Hepatocyte (in vitro differentiated cells): ENCODE measurements around the gene DTNBP1. TPM values are rescaled to one million over a fixed set of nuclear protein-coding genes. Genes with fewer than 3 reads are reported as not detected.
A peak's percentile ranks its signal among the peaks of the same experiment; 100 is the strongest.

ENCODE experiments used
- DNase-seq: peaks from one replicate; pipeline ENCODE4 v3.0.0-alpha.2; 2016; ENCODE audit warnings: low spot score
- H2AFZ ChIP-seq: fragments of 200-600 bp; sonication (generic); 2 replicates; pipeline ENCODE4 v1.6.0; 2016; ENCODE audit warnings: antibody characterized with exemption, mild to moderate bottlenecking
- H3K27ac ChIP-seq: fragments of 200-600 bp; sonication (generic); 2 replicates; pipeline ENCODE4 v1.5.1; 2016; ENCODE audit warnings: mild to moderate bottlenecking
- H3K27me3 ChIP-seq: fragments of 200-600 bp; sonication (generic); 2 replicates; pipeline ENCODE4 v1.6.1; 2016
- H3K36me3 ChIP-seq: fragments of 200-600 bp; sonication (generic); replicated peaks from 2 replicates; pipeline ENCODE4 v1.5.1; 2016; ENCODE audit warnings: low read depth; ENCODE audit not compliant: insufficient read depth
- H3K4me1 ChIP-seq: fragments of 200-600 bp; sonication (generic); 2 replicates; pipeline ENCODE4 v1.5.1; 2016; ENCODE audit warnings: mild to moderate bottlenecking, moderate library complexity; ENCODE audit not compliant: insufficient read depth
- H3K4me2 ChIP-seq: fragments of 200-600 bp; sonication (generic); 2 replicates; pipeline ENCODE4 v1.6.0; 2016
- H3K4me3 ChIP-seq: fragments of 200-600 bp; sonication (generic); 2 replicates; pipeline ENCODE4 v1.5.1; 2016; ENCODE audit warnings: mild to moderate bottlenecking
- H3K79me2 ChIP-seq: fragments of 200-600 bp; sonication (generic); 2 replicates; pipeline ENCODE4 v1.6.0; 2017; ENCODE audit warnings: mild to moderate bottlenecking
- H3K9me2 ChIP-seq: fragments of 200-600 bp; sonication (generic); replicated peaks from 2 replicates; pipeline ENCODE4 v1.6.0; 2017; ENCODE audit warnings: mild to moderate bottlenecking; ENCODE audit not compliant: insufficient read depth
- H3K9me3 ChIP-seq: fragments of 200-600 bp; sonication (generic); 2 replicates; pipeline ENCODE4 v1.5.1; 2016; ENCODE audit warnings: low read depth, mild to moderate bottlenecking
- H4K20me1 ChIP-seq: fragments of 200-600 bp; sonication (generic); 2 replicates; pipeline ENCODE4 v1.6.0; 2016; ENCODE audit warnings: mild to moderate bottlenecking; ENCODE audit not compliant: insufficient read depth, poor library complexity, severe bottlenecking
- CTCF ChIP-seq: fragments of 200-600 bp; sonication (generic); IDR thresholded peaks from 2 replicates; pipeline ENCODE4 v1.5.1; 2016; ENCODE audit warnings: antibody characterized with exemption, mild to moderate bottlenecking; ENCODE audit not compliant: poor library complexity
- EZH2 ChIP-seq: fragments of 200-600 bp; sonication (generic); IDR thresholded peaks from 2 replicates; pipeline ENCODE4 v1.6.1; 2016; ENCODE audit warnings: antibody characterized with exemption, mild to moderate bottlenecking, borderline replicate concordance
- EZH2phosphoT487 ChIP-seq: fragments of 200-600 bp; sonication (generic); IDR thresholded peaks from one replicate; pipeline ENCODE4 v1.6.1; 2018; ENCODE audit warnings: antibody characterized with exemption, mild to moderate bottlenecking, low read depth, moderate library complexity; ENCODE audit not compliant: unreplicated experiment, severe bottlenecking
- WGBS: methylation state at CpG from one replicate; pipeline ENCODE4 v1.1.6; 2016; ENCODE audit warnings: low lambda C conversion rate; ENCODE audit errors: missing lambda C conversion rate; 5-methylcytosine and 5-hydroxymethylcytosine counted together
- polyA plus RNA-seq: library from polyadenylated mRNA; unstranded; fragments of >200 nt; fragmentation: Nextera tagmentation; extraction: Ambion mirVana; gene quantifications from 2 replicates; pipeline ENCODE4 v1.2.1, GENCODE V29; 2016
- total RNA-seq: library from RNA; depleted of rRNA; stranded (reverse); fragments of >200 nt; gene quantifications from 2 replicates; pipeline ENCODE4 v1.2.3, GENCODE V29; 2014

DTNBP1 gene
- total and polyA plus RNA-seq, 2 experiments from 2014 or later: 3.4 to 25.6 TPM

GRCh38 chr6:15685619-15686018 is 22.8 kb upstream of the DTNBP1 start:
- Histone ChIP-seq H3K79me2 (no peaks in the 10 kb centered on the region), H3K4me2 (no peak overlapping the region), H4K20me1 (no peaks in the 10 kb centered on the region), H3K9me2 (no peaks in the 10 kb centered on the region), H3K27ac (no peak overlapping the region), H3K36me3 (no peaks in the 10 kb centered on the region), H3K27me3 (no peaks in the 10 kb centered on the region), H3K9me3 (no peaks in the 10 kb centered on the region), H3K4me3 (no peak overlapping the region), H2AFZ (no peak overlapping the region), H3K4me1 (peaks cover 13% of the 10 kb centered on the region)
- no peak for DNase-seq
- TF ChIP-seq CTCF: no peak
- TF ChIP-seq EZH2phosphoT487: no peak
- no peak for TF ChIP-seq EZH2

GRCh38 chr6:15682965-15683822 is 20.4 kb upstream of the DTNBP1 start:
- no peaks in the 10 kb centered on the region for H4K20me1 ChIP-seq
- no peak overlapping the region for H3K27ac ChIP-seq
- H3K4me3 ChIP-seq: no peak overlapping the region
- H3K4me2 ChIP-seq: no peak overlapping the region
- WGBS: 75% methylated on average over 7 of the region's 7 CpGs
- no peak overlapping the region for H2AFZ ChIP-seq
- DNase-seq: peak; percentile 22
- no peaks in the 10 kb centered on the region for H3K79me2 ChIP-seq
- H3K36me3 ChIP-seq: no peaks in the 10 kb centered on the region
- no peaks in the 10 kb centered on the region for H3K9me2 ChIP-seq
- H3K4me1 ChIP-seq: peaks cover 6% of the 10 kb centered on the region
- H3K27me3 ChIP-seq: no peaks in the 10 kb centered on the region
- no peaks in the 10 kb centered on the region for H3K9me3 ChIP-seq
- TF ChIP-seq CTCF: no peak
- no peak for TF ChIP-seq EZH2phosphoT487
- TF ChIP-seq EZH2: no peak

- H3K9me3 ChIP-seq: no peaks in the 10 kb centered on the region
- TF ChIP-seq CTCF (no peak), EZH2 (no peak), EZH2phosphoT487 (no peak)
Observed at GRCh38 chr6:15681946-15682345, 19.1 kb upstream of the DTNBP1 start.

More at GRCh38 chr6:15681946-15682345, 19.1 kb upstream of the DTNBP1 start:
- Histone ChIP-seq H3K4me3 (no peak overlapping the region), H3K9me2 (no peaks in the 10 kb centered on the region), H3K36me3 (no peaks in the 10 kb centered on the region), H3K4me1 (peaks cover 6% of the 10 kb centered on the region), H4K20me1 (no peaks in the 10 kb centered on the region), H3K27ac (no peak overlapping the region), H3K4me2 (no peak overlapping the region), H3K27me3 (no peaks in the 10 kb centered on the region), H2AFZ (no peak overlapping the region), H3K79me2 (no peaks in the 10 kb centered on the region)
- no peak for DNase-seq
- WGBS: 97% methylated on average over 1 of the region's 1 CpG
